MM.1S (cell line): ENCODE results near the gene SOX10.

Experiments used
- DNase-seq: peaks from one replicate; pipeline ENCODE4 v3.0.0-alpha.2; 2015
- H2AFZ ChIP-seq: fragments of 300-600 bp; sonication (generic); 2 replicates; pipeline ENCODE4 v1.6.0; 2016; ENCODE audit warnings: antibody characterized with exemption, low read length
- H3F3A ChIP-seq: fragments of 300-600 bp; sonication (generic); 2 replicates; pipeline ENCODE4 v1.6.1; 2016; ENCODE audit warnings: mild to moderate bottlenecking, antibody characterized with exemption, low read length, moderate library complexity, mixed read lengths; ENCODE audit not compliant: insufficient read depth
- H3K27ac ChIP-seq: fragments of 300-600 bp; sonication (generic); 2 replicates; pipeline ENCODE4 v1.5.1; 2016; ENCODE audit warnings: mild to moderate bottlenecking, low read length
- H3K27me3 ChIP-seq: fragments of 300-600 bp; sonication (generic); replicated peaks from 2 replicates; pipeline ENCODE4 v1.6.0; 2016; ENCODE audit warnings: low read length; ENCODE audit not compliant: insufficient read depth
- H3K36me3 ChIP-seq: fragments of 300-600 bp; sonication (generic); replicated peaks from 2 replicates; pipeline ENCODE4 v1.6.1; 2016; ENCODE audit warnings: mild to moderate bottlenecking, low read length, mixed read lengths; ENCODE audit not compliant: insufficient read depth
- H3K4me1 ChIP-seq: fragments of 300-600 bp; sonication (generic); 2 replicates; pipeline ENCODE4 v1.6.1; 2016; ENCODE audit warnings: low read length, mixed read lengths
- H3K4me2 ChIP-seq: fragments of 300-600 bp; sonication (generic); 2 replicates; pipeline ENCODE4 v1.6.0; 2016; ENCODE audit warnings: low read depth, low read length
- H3K4me3 ChIP-seq: fragments of 300-600 bp; sonication (generic); 2 replicates; pipeline ENCODE4 v1.5.1; 2016; ENCODE audit warnings: low read length, mixed read lengths
- H3K79me2 ChIP-seq: fragments of 300-600 bp; sonication (generic); 2 replicates; pipeline ENCODE4 v1.6.1; 2016; ENCODE audit warnings: mixed run types, low read length, mixed read lengths
- H3K9ac ChIP-seq: fragments of 300-600 bp; sonication (generic); 2 replicates; pipeline ENCODE4 v1.6.1; 2016; ENCODE audit warnings: low read length, mixed read lengths
- H3K9me2 ChIP-seq: fragments of 300-600 bp; sonication (generic); replicated peaks from 2 replicates; pipeline ENCODE4 v1.6.1; 2016; ENCODE audit warnings: mild to moderate bottlenecking, low read length, mixed read lengths; ENCODE audit not compliant: insufficient read depth
- H3K9me3 ChIP-seq: fragments of 300-600 bp; sonication (generic); replicated peaks from 2 replicates; pipeline ENCODE4 v1.6.1; 2016; ENCODE audit warnings: mild to moderate bottlenecking, low read length, mixed read lengths; ENCODE audit not compliant: insufficient read depth
- H4K20me1 ChIP-seq: fragments of 300-600 bp; sonication (generic); 2 replicates; pipeline ENCODE4 v1.6.1; 2016; ENCODE audit warnings: mild to moderate bottlenecking, low read length, moderate library complexity, mixed read lengths; ENCODE audit not compliant: insufficient read depth
- EZH2 ChIP-seq: fragments of 300-600 bp; sonication (generic); optimal IDR thresholded peaks from 2 replicates; pipeline ENCODE3; 2017; ENCODE audit warnings: low read depth, mild to moderate bottlenecking, antibody characterized with exemption, low read length, mixed read lengths
- EZH2phosphoT487 ChIP-seq: fragments of 300-600 bp; sonication (generic); IDR thresholded peaks from 2 replicates; pipeline ENCODE4 v1.6.1; 2018; ENCODE audit warnings: antibody characterized with exemption, low read length
- TF ChIP-seq, protein P1 (sequence below): fragments of 300-600 bp; sonication (generic); IDR thresholded peaks from 2 replicates; pipeline ENCODE4 v1.5.1; 2016; ENCODE audit warnings: antibody characterized with exemption, low read length, mixed read lengths

The SOX10 gene

DNA sequence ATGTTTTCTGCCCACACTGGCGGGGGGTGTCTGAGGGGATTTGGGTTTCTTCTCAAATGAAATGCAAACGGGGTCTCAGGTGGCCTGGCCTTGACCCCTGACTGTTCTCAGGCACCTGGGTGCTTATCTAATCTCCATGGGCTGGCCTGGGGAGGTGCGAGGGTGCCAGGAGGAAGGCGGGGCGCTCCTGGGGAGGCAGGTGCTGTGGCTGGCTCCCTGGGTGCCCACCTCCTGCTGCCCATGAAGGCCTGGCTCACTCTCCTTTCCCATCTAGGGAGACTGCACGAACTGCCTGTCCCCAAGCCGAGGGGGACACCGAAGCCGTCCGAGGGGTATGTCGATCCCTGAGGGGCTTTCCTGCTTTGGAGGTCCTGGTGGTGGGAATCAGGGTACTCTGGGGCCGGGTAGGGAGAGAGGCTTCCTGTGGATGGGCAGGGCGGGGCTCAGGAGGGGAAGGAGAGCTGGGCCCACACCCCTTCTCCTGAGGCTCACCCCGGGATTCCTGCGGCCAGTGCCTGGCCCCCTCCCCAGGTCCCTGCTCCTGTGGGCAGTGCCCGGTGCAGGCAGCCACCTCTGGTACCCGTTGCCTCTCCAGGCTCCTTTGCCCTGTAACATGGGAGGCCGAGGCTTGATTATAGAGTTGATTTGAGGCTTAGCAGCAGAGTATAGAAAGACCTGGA, 59.8 kb downstream of the SOX10 start:
- H2AFZ ChIP-seq = no peak overlapping the region
- H4K20me1 ChIP-seq = no peaks in the 10 kb centered on the region
- TF ChIP-seq EZH2phosphoT487 = no peak
- no peak for TF ChIP-seq EZH2
- TF ChIP-seq, protein P1, sequence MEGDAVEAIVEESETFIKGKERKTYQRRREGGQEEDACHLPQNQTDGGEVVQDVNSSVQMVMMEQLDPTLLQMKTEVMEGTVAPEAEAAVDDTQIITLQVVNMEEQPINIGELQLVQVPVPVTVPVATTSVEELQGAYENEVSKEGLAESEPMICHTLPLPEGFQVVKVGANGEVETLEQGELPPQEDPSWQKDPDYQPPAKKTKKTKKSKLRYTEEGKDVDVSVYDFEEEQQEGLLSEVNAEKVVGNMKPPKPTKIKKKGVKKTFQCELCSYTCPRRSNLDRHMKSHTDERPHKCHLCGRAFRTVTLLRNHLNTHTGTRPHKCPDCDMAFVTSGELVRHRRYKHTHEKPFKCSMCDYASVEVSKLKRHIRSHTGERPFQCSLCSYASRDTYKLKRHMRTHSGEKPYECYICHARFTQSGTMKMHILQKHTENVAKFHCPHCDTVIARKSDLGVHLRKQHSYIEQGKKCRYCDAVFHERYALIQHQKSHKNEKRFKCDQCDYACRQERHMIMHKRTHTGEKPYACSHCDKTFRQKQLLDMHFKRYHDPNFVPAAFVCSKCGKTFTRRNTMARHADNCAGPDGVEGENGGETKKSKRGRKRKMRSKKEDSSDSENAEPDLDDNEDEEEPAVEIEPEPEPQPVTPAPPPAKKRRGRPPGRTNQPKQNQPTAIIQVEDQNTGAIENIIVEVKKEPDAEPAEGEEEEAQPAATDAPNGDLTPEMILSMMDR = no peak
- DNase-seq = no peak
- H3K79me2 ChIP-seq = no peaks in the 10 kb centered on the region
- H3K9ac ChIP-seq = no peak overlapping the region
- no peak overlapping the region for H3K27ac ChIP-seq
- no peaks in the 10 kb centered on the region for H3K9me2 ChIP-seq
- no peaks in the 10 kb centered on the region for H3K9me3 ChIP-seq
- no peaks in the 10 kb centered on the region for H3K36me3 ChIP-seq
- H3F3A ChIP-seq = no peaks in the 10 kb centered on the region
- no peak overlapping the region for H3K4me2 ChIP-seq
- H3K4me1 ChIP-seq = no peaks in the 10 kb centered on the region
- no peaks in the 10 kb centered on the region for H3K27me3 ChIP-seq
- H3K4me3 ChIP-seq = no peak overlapping the region

DNA sequence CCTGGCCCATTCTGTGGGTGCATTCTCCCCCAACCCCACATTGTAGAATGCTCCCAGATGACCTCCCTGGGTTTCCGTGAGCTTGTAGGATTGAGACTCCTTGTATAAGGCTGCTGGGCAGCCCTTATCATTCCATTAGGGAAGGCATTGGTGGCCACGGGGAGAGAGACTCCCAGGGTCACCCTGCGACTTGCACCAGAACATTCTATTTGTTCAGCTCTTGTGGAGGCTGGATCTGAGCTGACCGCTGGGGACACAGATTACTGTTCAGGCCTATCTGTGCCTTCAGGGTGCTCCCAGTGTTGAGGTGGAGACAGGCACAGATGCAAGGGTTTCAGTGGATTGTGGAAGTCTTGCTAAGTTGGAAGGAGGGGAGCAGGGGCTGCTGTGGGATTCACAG, 60.4 kb downstream of the SOX10 start:
- Histone ChIP-seq H3K36me3 (no peaks in the 10 kb centered on the region), H3K9me2 (no peaks in the 10 kb centered on the region), H3K27me3 (no peaks in the 10 kb centered on the region), H3K4me2 (no peak overlapping the region), H3K9me3 (no peaks in the 10 kb centered on the region), H3K4me3 (no peak overlapping the region), H3F3A (no peaks in the 10 kb centered on the region), H3K4me1 (no peaks in the 10 kb centered on the region), H3K79me2 (no peaks in the 10 kb centered on the region), H2AFZ (no peak overlapping the region), H3K27ac (no peak overlapping the region), H3K9ac (no peak overlapping the region), H4K20me1 (no peaks in the 10 kb centered on the region)
- TF ChIP-seq, protein P1 = no peak
- TF ChIP-seq EZH2phosphoT487 (no peak), EZH2 (no peak)
- no peak for DNase-seq
